Adrenal gland (tissue), 12 donors: ENCODE data around the gene CACNA1F. TPM values are rescaled to one million over a fixed set of nuclear protein-coding genes. Genes with fewer than 3 reads are reported as not detected.

Experiments used
- DNase-seq, 7 donors: peaks; one replicate each; pipeline ENCODE4 v3.0.0-alpha.2; 2019 to 2020
- H3K27ac ChIP-seq, 5 donors: fragments of 200-600 bp; sonication (generic) in 4 of 5; 1 replicate in 3 of 5; 2 replicates in 2 of 5; pipeline versions ENCODE4 v1.5.1 to v1.8.0; 2016 to 2020; ENCODE audit warnings: mild to moderate bottlenecking in 1 of 5
- H3K27me3 ChIP-seq: fragments of 200-600 bp; 2 replicates; pipeline ENCODE4 v1.8.0; 2021
- H3K36me3 ChIP-seq, 2 donors: fragments of 200-600 bp; replicated peaks in 1 of 2; 1 replicate in 1 of 2; 2 replicates in 1 of 2; pipeline versions ENCODE4 v1.5.1 to v1.8.0; 2018 to 2022
- H3K4me1 ChIP-seq, 2 donors: fragments of 200-600 bp; replicated peaks in 1 of 2; 1 replicate in 1 of 2; 2 replicates in 1 of 2; pipeline versions ENCODE4 v1.5.1 to v1.8.0; 2018 to 2021
- H3K4me3 ChIP-seq, 4 donors: fragments of 200-600 bp; sonication (generic) in 3 of 4; one replicate each; pipeline ENCODE4 v1.5.1; 2016 to 2018
- H3K9me3 ChIP-seq, 3 donors: fragments of 200-600 bp; sonication (generic) in 1 of 3; replicated peaks in 1 of 3; 1 replicate in 2 of 3; 2 replicates in 1 of 3; pipeline versions ENCODE4 v1.5.1 to v1.8.0; 2016 to 2021
- CTCF ChIP-seq, 6 experiments: fragments of 450-650 bp in 4 of 6; fragments of 200-600 bp in 2 of 6; sonication (generic) in 1 of 6; IDR thresholded peaks; 1 replicate in 5 of 6; 2 replicates in 1 of 6; pipeline versions ENCODE4 v1.5.1 to v1.8.0; 2016 to 2021; ENCODE audit warnings: antibody characterized with exemption in 6 of 6, mild to moderate bottlenecking in 2 of 6, moderate library complexity in 1 of 6
- POLR2A ChIP-seq, 2 donors: fragments of 450-650 bp; IDR thresholded peaks; one replicate each; pipeline ENCODE4 v1.6.1; 2017; ENCODE audit warnings: antibody characterized with exemption in 2 of 2, mild to moderate bottlenecking in 2 of 2, moderate library complexity in 1 of 2
- whole genome bisulfite sequencing, 4 donors: extraction: QIAGEN DNeasy Blood & Tissue Kit in 2 of 4; methylation state at CpG; one replicate each; pipeline versions ENCODE4 v1.1.5 to v1.1.7; 2013 to 2017; 5-methylcytosine and 5-hydroxymethylcytosine counted together
- intact Hi-C, 2 donors: fragments of 100-400 bp; cut with DNase I; formaldehyde crosslinking; loops; one replicate each; pipeline versions ENCODE4 v1.14.1 to v1.15.0; 2022 to 2023
- polyA plus RNA-seq, 3 donors: library from polyadenylated mRNA; stranded (reverse); fragments of 200-250 nt in 2 of 3; fragments of 350-450 nt in 1 of 3; fragmentation: Illumina TruSeq in 1 of 3; extraction: RNeasy Lipid Tissue Mini Kit (QIAGEN cat#74804) in 1 of 3; gene quantifications; one replicate each; pipeline ENCODE4 v1.2.3, GENCODE V29; 2013 to 2014
- total RNA-seq, 9 donors: library from RNA; depleted of rRNA in 4 of 9; stranded (reverse); fragments of >200 nt in 4 of 9; fragments of 120-200 nt in 1 of 9; fragmentation: NEBNext Ultra II Directional in 1 of 9; extraction: Animal tissue kit (Norgen Biotek cat#: 25700) in 1 of 9; gene quantifications; one replicate each; pipeline versions ENCODE4 v1.1.0 to v1.2.4, GENCODE V29; 2013 to 2023
- donor health status: healthy with polysubstance abuse.
- donor health status: Bipolar disorder and iron deficiency.
- donor health status: DM: yes; HTN: yes; CAD: no.
- donor health status: DM: no; HTN: no; CAD: no.
- donor health status: DM: no; HTN: no; CAD: no.
- donor health status: DM: yes; HTN: yes; CAD: no.

The CACNA1F gene
- total and polyA plus RNA-seq, 12 donors, result 0.13 to 0.24 (median 0.17) TPM; not detected in 7

GRCh38 chrX:49189606-49190005, 43.5 kb downstream of the CACNA1F start:
- Histone ChIP-seq H3K27ac (peak overlapping the region in 2 of 5 donors; percentile 76 to 89), H3K36me3 (no peaks in the 10 kb centered on the region), H3K9me3 (no peaks in the 10 kb centered on the region), H3K4me1 (no peaks in the 10 kb centered on the region), H3K27me3 (no peaks in the 10 kb centered on the region), H3K4me3 (no peak overlapping the region)
- intact Hi-C loops, result loop anchor here in 1 of 2 donors (5.0 kb wide), 1 partner anchor 32 kb away; no protein-coding TSS in a partner anchor
- no peak for DNase-seq
- WGBS, 4 donors, result 51 to 87% (median 74%) methylated on average over 3 to 6 of the region's 6 CpGs
- no peak for TF ChIP-seq CTCF (IDR thresholded peaks at IDR 0.05)
- no peak for TF ChIP-seq POLR2A (IDR thresholded peaks at IDR 0.05)

GRCh38 chrX:49188468-49189076, 44.6 kb downstream of the CACNA1F start:
- TF ChIP-seq CTCF (IDR thresholded peaks at IDR 0.05), result no peak
- TF ChIP-seq POLR2A (IDR thresholded peaks at IDR 0.05), result no peak
- no peak overlapping the region for H3K27ac ChIP-seq
- intact Hi-C loops, result no loop called here

GRCh38 chrX:49187526-49187925, 45.6 kb downstream of the CACNA1F start:
- no peaks in the 10 kb centered on the region for H3K4me1 ChIP-seq
- intact Hi-C loops, result no loop called here

More at GRCh38 chrX:49188468-49189076, 44.6 kb downstream of the CACNA1F start:
- Histone ChIP-seq H3K9me3 (no peaks in the 10 kb centered on the region), H3K4me3 (no peak overlapping the region), H3K27me3 (no peaks in the 10 kb centered on the region), H3K36me3 (no peaks in the 10 kb centered on the region), H3K4me1 (no peaks in the 10 kb centered on the region)
- no peak for DNase-seq
- 53 to 71% (median 56%) methylated on average over 6 to 8 of the region's 8 CpGs for WGBS, 4 donors

GRCh38 chrX:49187028-49187394, 46.1 kb downstream of the CACNA1F start:
- no peaks in the 10 kb centered on the region for H3K4me1 ChIP-seq
- H3K36me3 ChIP-seq, result no peaks in the 10 kb centered on the region
- peak overlapping the region in 3 of 5 donors; percentile 75 to 91 (median 87) for H3K27ac ChIP-seq
- DNase-seq, result no peak
- TF ChIP-seq POLR2A (IDR thresholded peaks at IDR 0.05) (no peak), CTCF (IDR thresholded peaks at IDR 0.05) (no peak)
- intact Hi-C loops, result no loop called here
- WGBS, 4 donors, result 68 to 81% (median 68%) methylated on average over 15 of the region's 15 CpGs; no CpG with 5 or more reads in 1 of the 4 donors
- H3K9me3 ChIP-seq, result no peaks in the 10 kb centered on the region
- H3K4me3 ChIP-seq, result no peak overlapping the region
- H3K27me3 ChIP-seq, result no peaks in the 10 kb centered on the region

More at GRCh38 chrX:49187526-49187925, 45.6 kb downstream of the CACNA1F start:
- DNase-seq, result no peak
- no peak for TF ChIP-seq CTCF (IDR thresholded peaks at IDR 0.05)
- no peak for TF ChIP-seq POLR2A (IDR thresholded peaks at IDR 0.05)
- no peaks in the 10 kb centered on the region for H3K9me3 ChIP-seq
- no peaks in the 10 kb centered on the region for H3K27me3 ChIP-seq
- no peaks in the 10 kb centered on the region for H3K36me3 ChIP-seq
- WGBS, 4 donors, result 76 to 83% (median 80%) methylated on average over 10 of the region's 10 CpGs
- peak overlapping the region in 1 of 5 donors; percentile 16 for H3K27ac ChIP-seq
- no peak overlapping the region for H3K4me3 ChIP-seq
